ENCODE measurements around the gene HELB.

Gene HELB

GRCh38 chr12:66352197-66352596 lies 49.9 kb downstream of the HELB start:
- Histone ChIP-seq H2BK120ac (ENCODE audit: low read depth, low read length) (no peak overlapping the region), H2BK5ac (ENCODE audit: low read length) (no peak overlapping the region), H3K79me1 (ENCODE audit: low read length) (no peaks in the 10 kb centered on the region), H4K8ac (ENCODE audit: low read depth, low read length) (no peak overlapping the region), H4K5ac (ENCODE audit: low read length) (no peak overlapping the region), H2AK5ac (ENCODE audit: low read length) (no peak overlapping the region), H3K27ac (ENCODE audit: low read depth, low read length) (no peak overlapping the region), H3K4me2 (ENCODE audit: low read length) (no peak overlapping the region), H3K4me1 (ENCODE audit: control insufficient read depth, low read depth, low read length) (no peaks in the 10 kb centered on the region), H3K27me3 (ENCODE audit: insufficient read depth, low read length, poor library complexity) (no peaks in the 10 kb centered on the region), H3K36me3 (ENCODE audit: control insufficient read depth, insufficient read depth, low read length) (no peaks in the 10 kb centered on the region), H3K23ac (ENCODE audit: low read length) (no peak overlapping the region), H3K56ac (ENCODE audit: low read length) (no peak overlapping the region), H2BK15ac (replicated peaks; ENCODE audit: low read depth) (no peak overlapping the region), H3K4ac (ENCODE audit: low read depth, low read length) (no peak overlapping the region), H3K79me2 (ENCODE audit: control insufficient read depth, insufficient read depth, low read length) (no peaks in the 10 kb centered on the region), H3K9ac (ENCODE audit: low read length) (no peak overlapping the region), H3K18ac (ENCODE audit: low read length) (no peak overlapping the region), H3K4me3 (ENCODE audit: low read length) (no peak overlapping the region)
- peak; percentile 75 for DNase-seq
- no CpG with 5 or more reads among the region's 9 CpGs for WGBS (ENCODE audit: extremely low coverage, insufficient coverage, low lambda C conversion rate)

GRCh38 chr12:66352899-66353298 lies 50.6 kb downstream of the HELB start:
- H3K4me1 ChIP-seq (ENCODE audit: control insufficient read depth, low read depth, low read length), result no peaks in the 10 kb centered on the region
- no peak overlapping the region for H2AK5ac ChIP-seq (ENCODE audit: low read length)
- DNase-seq, result no peak
- no peak overlapping the region for H3K23ac ChIP-seq (ENCODE audit: low read length)
- H3K9ac ChIP-seq (ENCODE audit: low read length), result no peak overlapping the region
- H3K4ac ChIP-seq (ENCODE audit: low read depth, low read length), result no peak overlapping the region
- H3K36me3 ChIP-seq (ENCODE audit: control insufficient read depth, insufficient read depth, low read length), result no peaks in the 10 kb centered on the region
- no peaks in the 10 kb centered on the region for H3K79me2 ChIP-seq (ENCODE audit: control insufficient read depth, insufficient read depth, low read length)
- no peak overlapping the region for H4K8ac ChIP-seq (ENCODE audit: low read depth, low read length)
- no peak overlapping the region for H3K18ac ChIP-seq (ENCODE audit: low read length)
- no peak overlapping the region for H2BK5ac ChIP-seq (ENCODE audit: low read length)
- H3K56ac ChIP-seq (ENCODE audit: low read length), result no peak overlapping the region
- H3K27ac ChIP-seq (ENCODE audit: low read depth, low read length), result no peak overlapping the region
- H4K5ac ChIP-seq (ENCODE audit: low read length), result no peak overlapping the region
- no peak overlapping the region for H3K4me2 ChIP-seq (ENCODE audit: low read length)
- no peaks in the 10 kb centered on the region for H3K79me1 ChIP-seq (ENCODE audit: low read length)
- H2BK120ac ChIP-seq (ENCODE audit: low read depth, low read length), result no peak overlapping the region
- H3K27me3 ChIP-seq (ENCODE audit: insufficient read depth, low read length, poor library complexity), result no peaks in the 10 kb centered on the region
- no peak overlapping the region for H2BK15ac ChIP-seq (replicated peaks; ENCODE audit: low read depth)
- no CpG with 5 or more reads among the region's 8 CpGs for WGBS (ENCODE audit: extremely low coverage, insufficient coverage, low lambda C conversion rate)
- H3K4me3 ChIP-seq (ENCODE audit: low read length), result no peak overlapping the region

- Histone ChIP-seq H3K27ac (ENCODE audit: low read depth, low read length) (no peak overlapping the region), H2AK5ac (ENCODE audit: low read length) (no peak overlapping the region), H3K4ac (ENCODE audit: low read depth, low read length) (no peak overlapping the region), H3K23ac (ENCODE audit: low read length) (no peak overlapping the region), H3K9ac (ENCODE audit: low read length) (no peak overlapping the region), H2BK5ac (ENCODE audit: low read length) (no peak overlapping the region), H3K79me1 (ENCODE audit: low read length) (no peaks in the 10 kb centered on the region), H3K79me2 (ENCODE audit: control insufficient read depth, insufficient read depth, low read length) (no peaks in the 10 kb centered on the region), H4K5ac (ENCODE audit: low read length) (no peak overlapping the region), H2BK120ac (ENCODE audit: low read depth, low read length) (no peak overlapping the region), H3K4me1 (ENCODE audit: control insufficient read depth, low read depth, low read length) (no peaks in the 10 kb centered on the region), H3K4me3 (ENCODE audit: low read length) (no peak overlapping the region), H3K36me3 (ENCODE audit: control insufficient read depth, insufficient read depth, low read length) (no peaks in the 10 kb centered on the region), H3K27me3 (ENCODE audit: insufficient read depth, low read length, poor library complexity) (no peaks in the 10 kb centered on the region), H2BK15ac (replicated peaks; ENCODE audit: low read depth) (no peak overlapping the region), H4K8ac (ENCODE audit: low read depth, low read length) (no peak overlapping the region), H3K4me2 (ENCODE audit: low read length) (no peak overlapping the region), H3K18ac (ENCODE audit: low read length) (no peak overlapping the region), H3K56ac (ENCODE audit: low read length) (no peak overlapping the region)
- no peak for DNase-seq
- WGBS (ENCODE audit: extremely low coverage, insufficient coverage, low lambda C conversion rate), result no CpG with 5 or more reads among the region's 6 CpGs
Measured at GRCh38 chr12:66354291-66354690, 52.0 kb downstream of the HELB start.

GRCh38 chr12:66359300-66359699 lies 57.0 kb downstream of the HELB start:
- DNase-seq, result no peak
- Histone ChIP-seq H3K4ac (ENCODE audit: low read depth, low read length) (no peak overlapping the region), H3K23ac (ENCODE audit: low read length) (no peak overlapping the region), H3K79me2 (ENCODE audit: control insufficient read depth, insufficient read depth, low read length) (no peaks in the 10 kb centered on the region), H3K27me3 (ENCODE audit: insufficient read depth, low read length, poor library complexity) (no peaks in the 10 kb centered on the region), H3K79me1 (ENCODE audit: low read length) (no peaks in the 10 kb centered on the region), H3K4me2 (ENCODE audit: low read length) (no peak overlapping the region), H3K36me3 (ENCODE audit: control insufficient read depth, insufficient read depth, low read length) (no peaks in the 10 kb centered on the region), H3K4me3 (ENCODE audit: low read length) (no peak overlapping the region), H3K56ac (ENCODE audit: low read length) (no peak overlapping the region), H2AK5ac (ENCODE audit: low read length) (no peak overlapping the region), H4K8ac (ENCODE audit: low read depth, low read length) (no peak overlapping the region), H4K5ac (ENCODE audit: low read length) (no peak overlapping the region), H2BK5ac (ENCODE audit: low read length) (no peak overlapping the region), H3K27ac (ENCODE audit: low read depth, low read length) (no peak overlapping the region), H2BK120ac (ENCODE audit: low read depth, low read length) (no peak overlapping the region), H3K9ac (ENCODE audit: low read length) (no peak overlapping the region), H2BK15ac (replicated peaks; ENCODE audit: low read depth) (no peak overlapping the region), H3K18ac (ENCODE audit: low read length) (no peak overlapping the region), H3K4me1 (ENCODE audit: control insufficient read depth, low read depth, low read length) (no peaks in the 10 kb centered on the region)

GRCh38 chr12:66361703-66362102 lies 59.4 kb downstream of the HELB start:
- H3K79me2 ChIP-seq (ENCODE audit: control insufficient read depth, insufficient read depth, low read length), result no peaks in the 10 kb centered on the region
- H3K56ac ChIP-seq (ENCODE audit: low read length), result no peak overlapping the region
- DNase-seq, result no peak
- H2BK120ac ChIP-seq (ENCODE audit: low read depth, low read length), result no peak overlapping the region
- H3K9ac ChIP-seq (ENCODE audit: low read length), result no peak overlapping the region
- H3K4me1 ChIP-seq (ENCODE audit: control insufficient read depth, low read depth, low read length), result no peaks in the 10 kb centered on the region
- no peak overlapping the region for H3K4me3 ChIP-seq (ENCODE audit: low read length)
- no peaks in the 10 kb centered on the region for H3K79me1 ChIP-seq (ENCODE audit: low read length)
- no peak overlapping the region for H3K23ac ChIP-seq (ENCODE audit: low read length)
- H2AK5ac ChIP-seq (ENCODE audit: low read length), result no peak overlapping the region
- H3K18ac ChIP-seq (ENCODE audit: low read length), result no peak overlapping the region
- H3K4ac ChIP-seq (ENCODE audit: low read depth, low read length), result no peak overlapping the region
- H3K27ac ChIP-seq (ENCODE audit: low read depth, low read length), result no peak overlapping the region
- H3K4me2 ChIP-seq (ENCODE audit: low read length), result no peak overlapping the region
- H2BK15ac ChIP-seq (replicated peaks; ENCODE audit: low read depth), result no peak overlapping the region
- no peak overlapping the region for H4K8ac ChIP-seq (ENCODE audit: low read depth, low read length)
- H3K36me3 ChIP-seq (ENCODE audit: control insufficient read depth, insufficient read depth, low read length), result no peaks in the 10 kb centered on the region
- H2BK5ac ChIP-seq (ENCODE audit: low read length), result no peak overlapping the region
- H3K27me3 ChIP-seq (ENCODE audit: insufficient read depth, low read length, poor library complexity), result no peaks in the 10 kb centered on the region
- no peak overlapping the region for H4K5ac ChIP-seq (ENCODE audit: low read length)
- WGBS (ENCODE audit: extremely low coverage, insufficient coverage, low lambda C conversion rate), result no CpG with 5 or more reads among the region's 4 CpGs

- WGBS (ENCODE audit: extremely low coverage, insufficient coverage, low lambda C conversion rate), result no CpG with 5 or more reads among the region's 3 CpGs
Measured at GRCh38 chr12:66365718-66366490, 63.6 kb downstream of the HELB start.

More at GRCh38 chr12:66365718-66366490, 63.6 kb downstream of the HELB start:
- no peaks in the 10 kb centered on the region for H3K79me1 ChIP-seq (ENCODE audit: low read length)
- no peak overlapping the region for H2AK5ac ChIP-seq (ENCODE audit: low read length)
- H3K4ac ChIP-seq (ENCODE audit: low read depth, low read length), result no peak overlapping the region
- no peak overlapping the region for H3K23ac ChIP-seq (ENCODE audit: low read length)
- H3K56ac ChIP-seq (ENCODE audit: low read length), result no peak overlapping the region
- no peak overlapping the region for H3K27ac ChIP-seq (ENCODE audit: low read depth, low read length)
- H3K79me2 ChIP-seq (ENCODE audit: control insufficient read depth, insufficient read depth, low read length), result no peaks in the 10 kb centered on the region
- H3K36me3 ChIP-seq (ENCODE audit: control insufficient read depth, insufficient read depth, low read length), result no peaks in the 10 kb centered on the region
- no peak overlapping the region for H3K9ac ChIP-seq (ENCODE audit: low read length)
- no peak overlapping the region for H4K5ac ChIP-seq (ENCODE audit: low read length)
- no peak overlapping the region for H3K4me3 ChIP-seq (ENCODE audit: low read length)
- no peak overlapping the region for H4K8ac ChIP-seq (ENCODE audit: low read depth, low read length)
- H3K18ac ChIP-seq (ENCODE audit: low read length), result no peak overlapping the region
- no peak overlapping the region for H2BK15ac ChIP-seq (replicated peaks; ENCODE audit: low read depth)
- no peak overlapping the region for H2BK120ac ChIP-seq (ENCODE audit: low read depth, low read length)
- H3K27me3 ChIP-seq (ENCODE audit: insufficient read depth, low read length, poor library complexity), result no peaks in the 10 kb centered on the region
- no peak overlapping the region for H2BK5ac ChIP-seq (ENCODE audit: low read length)
- no peak overlapping the region for H3K4me2 ChIP-seq (ENCODE audit: low read length)
- DNase-seq, result peak; percentile 65
- H3K4me1 ChIP-seq (ENCODE audit: control insufficient read depth, low read depth, low read length), result no peaks in the 10 kb centered on the region
